Activated B cell treated with CpG ODN at 0.5 μM for 24 hours (primary cell): ENCODE measurements around the gene SFXN3. TPM values are rescaled to one million over a fixed set of nuclear protein-coding genes. Genes with fewer than 3 reads are reported as not detected.

Source experiments
- ATAC-seq: fragments of 200-7000 bp; cut with Tn5 transposase; one replicate; pipeline ENCODE4 v1.10.0; 2021; ENCODE audit warnings: low read depth, mild to moderate bottlenecking, moderate library complexity
- CTCF ChIA-PET: fragments of 350-600 bp; sonication (Branson Sonifier 250); formaldehyde crosslinking; loops from one replicate; lab custom pipeline; 2021; ENCODE audit warnings: antibody characterized with exemption; lab: Charles Lee
- POLR2A ChIA-PET: fragments of 350-600 bp; sonication (Branson Sonifier 250); formaldehyde crosslinking; loops from one replicate; lab custom pipeline; 2021; ENCODE audit warnings: antibody characterized with exemption; lab: Charles Lee
- DNase-seq: peaks from one replicate; pipeline ENCODE4 v3.0.0; 2022
- H3K27ac Mint-ChIP-seq: one replicate; pipeline ENCODE4 v1.8.0; 2020; ENCODE audit warnings: mixed read lengths
- H3K27me3 Mint-ChIP-seq: one replicate; pipeline ENCODE4 v1.8.0; 2021; ENCODE audit warnings: mixed read lengths
- H3K36me3 Mint-ChIP-seq: one replicate; pipeline ENCODE4 v1.8.0; 2021; ENCODE audit warnings: low read depth, mixed read lengths
- H3K4me1 Mint-ChIP-seq: one replicate; pipeline ENCODE4 v1.8.0; 2021; ENCODE audit warnings: mixed read lengths
- H3K4me3 Mint-ChIP-seq: one replicate; pipeline ENCODE4 v1.8.0; 2020; ENCODE audit warnings: mild to moderate bottlenecking, mixed read lengths
- H3K9me3 Mint-ChIP-seq: one replicate; pipeline ENCODE4 v1.8.0; 2020; ENCODE audit warnings: mixed read lengths
- CTCF ChIP-seq: fragments of 200-600 bp; IDR thresholded peaks from one replicate; pipeline ENCODE4 v1.8.0; 2022; ENCODE audit warnings: antibody characterized with exemption, mild to moderate bottlenecking
- intact Hi-C: fragments of 100-400 bp; cut with micrococcal nuclease; formaldehyde crosslinking; loops from one replicate; pipeline ENCODE4 v1.15.1; 2024
- total RNA-seq: library from RNA; stranded (reverse); gene quantifications from 2 replicates; pipeline ENCODE4 v1.2.3, GENCODE V29; 2022

The SFXN3 gene
- total RNA-seq, 1 donor from 2014 or later = 9.8 TPM

- ChIA-PET POLR2A (interaction anchor here (1.2 to 2.9 kb wide), 6 partner anchors 9 to 100 kb away, joined by 5 to 24 read pairs (median 11); partner anchors contain the start of genes KAZALD1, PDZD7 and SFXN3), CTCF (interaction anchor here (1.2 to 5.9 kb wide), 8 partner anchors 10 to 99 kb away, joined by 3 to 58 read pairs (median 30); partner anchors contain the start of genes KAZALD1, PDZD7 and SFXN3)
- H3K4me1 Mint-ChIP-seq = peaks cover 13% of the 10 kb centered on the region
- no peaks in the 10 kb centered on the region for H3K9me3 Mint-ChIP-seq
- peaks cover 22% of the 10 kb centered on the region for H3K36me3 Mint-ChIP-seq
- intact Hi-C loops = loop anchor here (1.0 to 5.0 kb wide), 4 partner anchors 8 to 250 kb away; partner anchors contain the start of genes PDZD7 and SFXN3
- DNase-seq = no peak
- no peak for ATAC-seq
- peaks cover 11% of the 10 kb centered on the region for H3K27me3 Mint-ChIP-seq
- peak overlapping the region; percentile 93 for H3K27ac Mint-ChIP-seq
- no peak for TF ChIP-seq CTCF
- peak overlapping the region; percentile 99 for H3K4me3 Mint-ChIP-seq
Observed at GRCh38 chr10:101042118-101042517, 11.1 kb downstream of the SFXN3 start.

- Mint-ChIP-seq H3K4me3 (peak overlapping the region; percentile 99), H3K4me1 (peaks cover 13% of the 10 kb centered on the region), H3K9me3 (no peaks in the 10 kb centered on the region), H3K27me3 (peaks cover 14% of the 10 kb centered on the region), H3K27ac (peak overlapping the region; percentile 93), H3K36me3 (peaks cover 15% of the 10 kb centered on the region)
- intact Hi-C loops = loop anchor here (1.0 to 5.0 kb wide), 4 partner anchors 7 to 249 kb away; partner anchors contain the start of genes PDZD7 and SFXN3
- DNase-seq (peak; percentile 78), ATAC-seq (peak; percentile 91)
- ChIA-PET CTCF (interaction anchor here (1.0 to 5.9 kb wide), 9 partner anchors 9 to 98 kb away, joined by 3 to 58 read pairs (median 24); partner anchors contain the start of genes KAZALD1, PDZD7 and SFXN3), POLR2A (interaction anchor here (0.6 to 2.9 kb wide), 9 partner anchors 8 to 778 kb away, joined by 3 to 24 read pairs (median 8); partner anchors contain the start of genes KAZALD1, PDZD7 and SFXN3)
- no peak for TF ChIP-seq CTCF
Observed at GRCh38 chr10:101042667-101043362, 11.8 kb downstream of the SFXN3 start.

DNA sequence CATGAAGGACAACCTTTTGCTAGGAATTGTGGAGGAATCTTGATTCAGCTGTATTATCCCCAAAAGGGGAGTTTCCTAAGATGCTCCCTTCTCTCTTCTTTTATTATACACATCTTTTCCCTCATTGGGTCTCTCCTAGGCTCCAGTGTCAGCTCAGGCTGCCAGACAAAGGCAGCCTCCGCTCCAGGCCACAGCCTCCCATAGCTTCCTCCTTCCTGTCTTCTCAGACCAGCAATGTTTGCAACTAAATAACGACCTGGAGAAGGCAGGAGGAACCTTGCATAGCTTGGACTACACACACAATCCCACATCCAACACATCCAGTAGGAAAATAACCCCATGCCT lies 12.3 kb downstream of the SFXN3 start:
- ATAC-seq = no peak
- no peak for DNase-seq
- Mint-ChIP-seq H3K36me3 (peaks cover 10% of the 10 kb centered on the region), H3K4me1 (peaks cover 14% of the 10 kb centered on the region), H3K27ac (peak overlapping the region; percentile 32), H3K27me3 (peaks cover 15% of the 10 kb centered on the region), H3K4me3 (peak overlapping the region; percentile 99), H3K9me3 (no peaks in the 10 kb centered on the region)
- no peak for TF ChIP-seq CTCF
- intact Hi-C loops = loop anchor here (5.0 kb wide), 1 partner anchor 249 kb away; no protein-coding TSS in a partner anchor
- ChIA-PET CTCF (interaction anchor here (1.0 to 5.9 kb wide), 7 partner anchors 8 to 98 kb away, joined by 3 to 58 read pairs (median 37); partner anchors contain the start of genes KAZALD1, PDZD7 and SFXN3), POLR2A (interaction anchor here (0.6 to 2.9 kb wide), 9 partner anchors 8 to 777 kb away, joined by 3 to 24 read pairs (median 8); partner anchors contain the start of genes KAZALD1, PDZD7 and SFXN3)

- no peak for TF ChIP-seq CTCF
- CTCF ChIA-PET = interaction anchor here (1.0 to 5.9 kb wide), 5 partner anchors 8 to 97 kb away, joined by 3 to 58 read pairs (median 53); partner anchors contain the start of gene KAZALD1
- Mint-ChIP-seq H3K4me3 (no peak overlapping the region), H3K9me3 (no peaks in the 10 kb centered on the region), H3K4me1 (peaks cover 17% of the 10 kb centered on the region), H3K36me3 (peaks cover 7% of the 10 kb centered on the region), H3K27me3 (peaks cover 22% of the 10 kb centered on the region), H3K27ac (no peak overlapping the region)
- POLR2A ChIA-PET = interaction anchor here (0.9 to 1.9 kb wide), 2 partner anchors 13 to 27 kb away, joined by 8 to 18 read pairs; partner anchors contain the start of genes PDZD7 and SFXN3
- intact Hi-C loops = loop anchor here (5.0 kb wide), 1 partner anchor 248 kb away; no protein-coding TSS in a partner anchor
- no peak for DNase-seq
- no peak for ATAC-seq
Observed at GRCh38 chr10:101044117-101044516, 13.1 kb downstream of the SFXN3 start.
